Urinary bladder (tissue), 4 donors: ENCODE results near the gene ZDHHC16. TPM values are rescaled to one million over a fixed set of nuclear protein-coding genes. Genes with fewer than 3 reads are reported as not detected.
"Not testable (repeated sequence)": the region's sequence is repeated elsewhere in the genome, so short reads cannot be mapped to it uniquely, and the experiment has no call there.

Source experiments
- DNase-seq: peaks from one replicate; pipeline ENCODE4 v3.0.0-alpha.2; 2015; ENCODE audit errors: extremely low spot score
- H3K27ac ChIP-seq: one replicate; pipeline ENCODE4 v1.5.1; 2013; ENCODE audit warnings: low read depth, mild to moderate bottlenecking, moderate library complexity
- H3K36me3 ChIP-seq: one replicate; pipeline ENCODE4 v1.6.1; 2013; ENCODE audit warnings: mild to moderate bottlenecking, moderate library complexity; ENCODE audit not compliant: insufficient read depth
- H3K4me1 ChIP-seq: one replicate; pipeline ENCODE4 v1.6.1; 2013; ENCODE audit warnings: mild to moderate bottlenecking, moderate library complexity; ENCODE audit not compliant: insufficient read depth
- H3K4me3 ChIP-seq: one replicate; pipeline ENCODE4 v1.5.1; 2013; ENCODE audit warnings: low read depth, low read length
- WGBS: extraction: QIAGEN DNeasy Blood & Tissue Kit; methylation state at CpG from one replicate; pipeline ENCODE4 v1.1.7; 2013; 5-methylcytosine and 5-hydroxymethylcytosine counted together
- polyA plus RNA-seq: library from polyadenylated mRNA; stranded (reverse); fragments of 200-250 nt; gene quantifications from one replicate; pipeline ENCODE4 v1.2.3, GENCODE V29; 2013
- total RNA-seq: library from RNA; depleted of rRNA; stranded (reverse); fragments of >200 nt; gene quantifications from one replicate; pipeline ENCODE4 v1.2.3, GENCODE V29; 2014
- donor health status: healthy with polysubstance abuse.
- donor health status: healthy.

ZDHHC16 gene
- total and polyA plus RNA-seq, 2 donors, result 23.2 to 25.0 TPM

GRCh38 chr10:97475936-97476594 lies 30.1 kb downstream of the ZDHHC16 start:
- DNase-seq, result no peak
- H3K4me1 ChIP-seq, result no peaks in the 10 kb centered on the region
- H3K27ac ChIP-seq, result no peak overlapping the region
- no peak overlapping the region for H3K4me3 ChIP-seq
- H3K36me3 ChIP-seq, result peaks cover 5% of the 10 kb centered on the region
- 82% methylated on average over 2 of the region's 2 CpGs for WGBS

GRCh38 chr10:97479410-97479809 lies 33.4 kb downstream of the ZDHHC16 start:
- H3K4me1 ChIP-seq, DNase-seq, H3K27ac ChIP-seq, H3K36me3 ChIP-seq, H3K4me3 ChIP-seq: not testable (repeated sequence)
- 87% methylated on average over 4 of the region's 4 CpGs for WGBS

- Histone ChIP-seq H3K36me3 (peaks cover 4% of the 10 kb centered on the region), H3K4me1 (peaks cover 1% of the 10 kb centered on the region), H3K27ac (no peak overlapping the region), H3K4me3 (no peak overlapping the region)
- 72% methylated on average over 9 of the region's 9 CpGs for WGBS
- DNase-seq, result no peak
These were observed 34.0 kb downstream of the ZDHHC16 start for GRCh38 chr10:97479939-97480338.

GRCh38 chr10:97481071-97481470 lies 35.1 kb downstream of the ZDHHC16 start:
- Histone ChIP-seq H3K27ac (no peak overlapping the region), H3K36me3 (peaks cover 3% of the 10 kb centered on the region), H3K4me3 (no peak overlapping the region), H3K4me1 (peaks cover 1% of the 10 kb centered on the region)
- DNase-seq, result no peak
- 94% methylated on average over 4 of the region's 4 CpGs for WGBS

GRCh38 chr10:97482381-97482780 lies 36.4 kb downstream of the ZDHHC16 start:
- Histone ChIP-seq H3K4me1 (peaks cover 1% of the 10 kb centered on the region), H3K4me3 (no peak overlapping the region), H3K36me3 (peaks cover under 1% of the 10 kb centered on the region), H3K27ac (no peak overlapping the region)
- WGBS, result 91% methylated on average over 1 of the region's 1 CpG
- no peak for DNase-seq

GRCh38 chr10:97483506-97483905 lies 37.5 kb downstream of the ZDHHC16 start:
- H3K4me3 ChIP-seq, result no peak overlapping the region
- H3K36me3 ChIP-seq, result no peaks in the 10 kb centered on the region
- H3K4me1 ChIP-seq, result peaks cover 1% of the 10 kb centered on the region
- DNase-seq, result no peak
- no peak overlapping the region for H3K27ac ChIP-seq
- WGBS, result 81% methylated on average over 3 of the region's 3 CpGs

GRCh38 chr10:97483921-97484320 lies 37.9 kb downstream of the ZDHHC16 start:
- H3K4me3 ChIP-seq, result no peak overlapping the region
- DNase-seq, result no peak
- peaks cover 1% of the 10 kb centered on the region for H3K4me1 ChIP-seq
- 93% methylated on average over 1 of the region's 1 CpG for WGBS
- H3K27ac ChIP-seq, result no peak overlapping the region
- H3K36me3 ChIP-seq, result no peaks in the 10 kb centered on the region

GRCh38 chr10:97485647-97486281 lies 39.8 kb downstream of the ZDHHC16 start:
- Histone ChIP-seq H3K4me1 (peaks cover 1% of the 10 kb centered on the region), H3K36me3 (no peaks in the 10 kb centered on the region), H3K4me3 (no peak overlapping the region), H3K27ac (no peak overlapping the region)
- 93% methylated on average over 4 of the region's 4 CpGs for WGBS
- no peak for DNase-seq

- Histone ChIP-seq H3K36me3 (no peaks in the 10 kb centered on the region), H3K4me3 (no peak overlapping the region), H3K4me1 (no peaks in the 10 kb centered on the region), H3K27ac (no peak overlapping the region)
- 70% methylated on average over 2 of the region's 2 CpGs for WGBS
- DNase-seq, result no peak
These were observed 44.6 kb downstream of the ZDHHC16 start for GRCh38 chr10:97490592-97490991.

- H3K36me3 ChIP-seq, result no peaks in the 10 kb centered on the region
- no peak overlapping the region for H3K27ac ChIP-seq
- WGBS, result 50% methylated on average over 2 of the region's 2 CpGs
- no peak overlapping the region for H3K4me3 ChIP-seq
- H3K4me1 ChIP-seq, result no peaks in the 10 kb centered on the region
- no peak for DNase-seq
These were observed 48.2 kb downstream of the ZDHHC16 start for GRCh38 chr10:97494151-97494550.

GRCh38 chr10:97494863-97495506 lies 49.0 kb downstream of the ZDHHC16 start:
- no peaks in the 10 kb centered on the region for H3K4me1 ChIP-seq
- DNase-seq, result no peak
- H3K27ac ChIP-seq, result no peak overlapping the region
- H3K36me3 ChIP-seq, result no peaks in the 10 kb centered on the region
- H3K4me3 ChIP-seq, result no peak overlapping the region
- 36% methylated on average over 7 of the region's 7 CpGs for WGBS

- peak overlapping the region; percentile 93 for H3K27ac ChIP-seq
- DNase-seq, result peak; percentile 15
These were observed 51.6 kb downstream of the ZDHHC16 start for GRCh38 chr10:97497572-97498075.

GRCh38 chr10:97498076-97498840 lies 52.3 kb downstream of the ZDHHC16 start, which contains the start of gene MMS19:
Gene MMS19 (minus strand): TSS chr10:97498422. CDS start chr10:97498384, 38 bp downstream.
- Histone ChIP-seq H3K4me3 (peak within 1 kb of the TSS; percentile 83), H3K4me1 (no peaks in the 10 kb centered on the region), H3K27ac (peak within 1 kb of the TSS; percentile 93), H3K36me3 (no peaks in the 10 kb centered on the region)
- peak; percentile 92 for DNase-seq
- WGBS, result under 1% methylated on average over 73 of the region's 73 CpGs

More at GRCh38 chr10:97497572-97498075, 51.6 kb downstream of the ZDHHC16 start:
- peak overlapping the region; percentile 83 for H3K4me3 ChIP-seq
- H3K36me3 ChIP-seq, result no peaks in the 10 kb centered on the region
- under 1% methylated on average over 22 of the region's 22 CpGs for WGBS
- H3K4me1 ChIP-seq, result no peaks in the 10 kb centered on the region
